Erythroblast (primary cell): Measurements from ENCODE around the gene CUBN.

ENCODE experiments used
- GATA1 ChIP-seq: IDR thresholded peaks from 2 replicates; pipeline ENCODE4 v1.6.1; 2011; ENCODE audit warnings: low read depth, mild to moderate bottlenecking, control low read depth, low read length, moderate library complexity
- POLR2A ChIP-seq: IDR thresholded peaks from 2 replicates; pipeline ENCODE4 v1.6.1; 2011; ENCODE audit warnings: mild to moderate bottlenecking, low read length

DNA sequence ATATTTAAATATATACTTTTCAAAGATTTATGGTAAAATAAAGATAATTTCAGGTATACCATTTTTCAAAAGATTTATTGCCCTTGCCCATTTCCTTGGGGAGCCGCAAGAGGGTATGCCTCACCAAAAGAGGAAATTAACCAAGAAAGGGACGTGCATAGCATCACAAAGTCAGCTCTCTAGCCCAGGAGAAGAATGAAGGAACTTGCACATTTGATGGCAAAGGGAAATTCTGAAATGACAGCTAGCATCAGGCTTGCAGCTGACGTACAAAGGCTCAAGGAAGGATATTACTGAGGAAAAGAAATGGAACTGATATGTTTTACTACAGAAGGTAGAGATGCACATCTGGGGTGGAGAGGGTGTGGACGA lies 218.8 kb downstream of the CUBN start:
- TF ChIP-seq POLR2A (no peak), GATA1 (no peak)
